GM12878 (cell line): ENCODE measurements around the gene EPB41L2. TPM values are rescaled to one million over a fixed set of nuclear protein-coding genes. Genes with fewer than 3 reads are reported as not detected.

Experiments
- ATAC-seq: fragments of 200-7000 bp; cut with Tn5 transposase; 3 replicates; pipeline ENCODE4 v1.9.1; 2020; ENCODE audit warnings: mild to moderate bottlenecking, moderate library complexity
- BruUV-seq: library from RNA; stranded (reverse); fragments of 400-500 nt; replicated peaks from 2 replicates; lab custom pipeline; 2021; lab: Mats Ljungman, UMichigan
- CTCF ChIA-PET: fragments of 300-600 bp; sonication (Branson Sonifier 250); formaldehyde crosslinking; extraction: SDS; loops from one replicate; lab custom pipeline; 2021; ENCODE audit warnings: inconsistent platforms; lab: Yijun Ruan, JAX
- POLR2A ChIA-PET: fragments of 350-600 bp; formaldehyde crosslinking; extraction: SDS; loops from one replicate; lab custom pipeline; 2021; ENCODE audit warnings: inconsistent platforms; lab: Charles Lee
- RAD21 ChIA-PET: fragments of 300-600 bp; sonication (Branson Sonifier 250); formaldehyde crosslinking; loops from one replicate; lab custom pipeline; 2023; ENCODE audit warnings: antibody characterized with exemption; ENCODE audit not compliant: unreplicated experiment; lab: Charles Lee
- SMC1A ChIA-PET: fragments of 300-600 bp; sonication (Branson Sonifier 250); formaldehyde crosslinking; loops from one replicate; lab custom pipeline; 2023; ENCODE audit not compliant: unreplicated experiment, uncharacterized antibody; lab: Charles Lee
- DNase-seq: peaks from one replicate; pipeline ENCODE4 v3.0.0-alpha.2; 2011; ENCODE audit warnings: low read depth, low spot score
- FAIRE-seq: peaks from 3 replicates; lab custom pipeline; 2011; peaks lifted over from hg19 to GRCh38; lab: Jason Lieb, UNC
- H2AFZ ChIP-seq: 2 replicates; pipeline ENCODE4 v1.6.0; 2011; ENCODE audit warnings: low read depth, low read length, control low read depth; ENCODE audit not compliant: control insufficient read depth
- H3K27ac ChIP-seq: 2 replicates; pipeline ENCODE4 v1.5.1; 2011; ENCODE audit warnings: control low read depth; ENCODE audit not compliant: control insufficient read depth, insufficient read depth
- H3K27me3 ChIP-seq, 2 experiments: replicated peaks in 1 of 2; 2 replicates each; pipeline versions ENCODE4 v1.6.0 to v1.6.1; 2011; ENCODE audit warnings: low read length in 1 of 2; ENCODE audit not compliant: control insufficient read depth in 2 of 2, insufficient read depth in 2 of 2
- H3K36me3 ChIP-seq, 2 experiments: 2 replicates each; pipeline ENCODE4 v1.5.1; 2011; ENCODE audit warnings: low read length in 1 of 2; ENCODE audit not compliant: control insufficient read depth in 2 of 2, insufficient read depth in 2 of 2
- H3K4me1 ChIP-seq: 2 replicates; pipeline ENCODE4 v1.6.1; 2011; ENCODE audit warnings: mild to moderate bottlenecking, low read length, moderate library complexity, mixed read lengths; ENCODE audit not compliant: control insufficient read depth, insufficient read depth
- H3K4me2 ChIP-seq: 2 replicates; pipeline ENCODE4 v1.6.0; 2011; ENCODE audit warnings: control low read depth; ENCODE audit not compliant: control insufficient read depth, insufficient read depth
- H3K4me3 ChIP-seq: fragments of 200-600 bp; sonication (generic); 2 replicates; pipeline ENCODE4 v1.5.1; 2016
- H3K79me2 ChIP-seq: 2 replicates; pipeline ENCODE4 v1.6.0; 2011; ENCODE audit warnings: low read length; ENCODE audit not compliant: control insufficient read depth, insufficient read depth
- H3K9ac ChIP-seq: 2 replicates; pipeline ENCODE4 v1.8.0; 2011; ENCODE audit warnings: low read length, control low read depth, mixed read lengths; ENCODE audit not compliant: control insufficient read depth, insufficient read depth
- H3K9me3 ChIP-seq: replicated peaks from 3 replicates; pipeline ENCODE4 v1.5.1; 2011; ENCODE audit warnings: mild to moderate bottlenecking, low read length; ENCODE audit not compliant: control insufficient read depth, insufficient read depth
- H4K20me1 ChIP-seq: 2 replicates; pipeline ENCODE4 v1.6.0; 2011; ENCODE audit not compliant: control insufficient read depth, insufficient read depth
- ASH2L ChIP-seq: fragments of 300-600, 200-600 bp; sonication (generic); IDR thresholded peaks from 2 replicates; pipeline ENCODE4 v1.6.1; 2017; ENCODE audit warnings: low read depth, mild to moderate bottlenecking, borderline replicate concordance
- FOS ChIP-seq: IDR thresholded peaks from 3 replicates; pipeline ENCODE4 v1.6.1; 2011; ENCODE audit warnings: borderline replicate concordance; ENCODE audit not compliant: insufficient read length; ENCODE audit errors: extremely low read depth
- MEF2A ChIP-seq: IDR thresholded peaks from 2 replicates; pipeline ENCODE4 v1.6.1; 2011; ENCODE audit warnings: low read depth, mild to moderate bottlenecking, low read length, moderate library complexity; ENCODE audit not compliant: insufficient read depth
- MXI1 ChIP-seq: fragments of 150-350 bp; IDR thresholded peaks from 2 replicates; pipeline ENCODE4 v1.6.1; 2011; ENCODE audit warnings: low read depth, mild to moderate bottlenecking, inconsistent platforms, low read length, improper control_type of control experiment
- NFXL1 ChIP-seq: fragments of 450-650 bp; IDR thresholded peaks from 2 replicates; pipeline ENCODE4 v1.6.1; 2017; ENCODE audit warnings: antibody characterized with exemption, mild to moderate bottlenecking, borderline replicate concordance
- NR2C1 ChIP-seq: fragments of 450-650 bp; IDR thresholded peaks from 2 replicates; pipeline ENCODE4 v1.6.1; 2017; ENCODE audit warnings: antibody characterized with exemption, mild to moderate bottlenecking, moderate library complexity
- PRDM15 ChIP-seq: fragments of 450-650 bp; formaldehyde crosslinking; IDR thresholded peaks from 2 replicates; pipeline ENCODE4 v1.4.0; 2020; ENCODE audit warnings: mild to moderate bottlenecking, moderate library complexity
- RBBP5 ChIP-seq: fragments of 200-600 bp; sonication (generic); conservative IDR thresholded peaks from 2 replicates; pipeline ENCODE4 v1.6.1; 2016
- SMAD1 ChIP-seq: fragments of 450-650 bp; IDR thresholded peaks from 2 replicates; pipeline ENCODE4 v1.6.1; 2018; ENCODE audit warnings: mild to moderate bottlenecking, low read depth; ENCODE audit not compliant: partially characterized antibody
- YBX1 ChIP-seq: fragments of 450-650 bp; IDR thresholded peaks from 2 replicates; pipeline ENCODE4 v1.6.1; 2016; ENCODE audit warnings: antibody characterized with exemption
- WGBS: methylation state at CpG from one replicate; pipeline ENCODE4 v1.1.6; 2016; ENCODE audit warnings: low lambda C conversion rate; ENCODE audit not compliant: insufficient replicate concordance, insufficient coverage; ENCODE audit errors: missing lambda C conversion rate; 5-methylcytosine and 5-hydroxymethylcytosine counted together
- in situ Hi-C: fragments of 300-500 bp; cut with MboI; formaldehyde crosslinking; loops from 9 replicates; pipeline ENCODE4 v1.14.3; 2018; ENCODE audit warnings: mixed read lengths
- intact Hi-C: fragments of 100-400 bp; cut with micrococcal nuclease; formaldehyde crosslinking; loops from one replicate; pipeline ENCODE4 v1.14.2; 2022; ENCODE audit not compliant: unreplicated experiment
- polyA plus RNA-seq, 11 experiments: library from polyadenylated mRNA; depleted of rRNA in 4 of 11; unstranded in 6 of 11; stranded (reverse) in 5 of 11; fragments of >200 nt; fragmentation: Nextera tagmentation in 4 of 11; fragmentation: Illumina TruSeq in 1 of 11; extraction: Ambion mirVana in 4 of 11; extraction: Trizol in 1 of 11; gene quantifications; 1 replicate in 1 of 11; 2 replicates in 10 of 11; pipeline versions ENCODE4 v1.2.1 to v1.2.3, GENCODE V29; 2011 to 2016; ENCODE audit warnings: inconsistent platforms in 2 of 11, missing spikeins in 2 of 11, low read depth in 1 of 11
- total RNA-seq, 4 experiments: library from RNA; depleted of rRNA in 3 of 4; stranded (reverse); fragments of >200 nt in 3 of 4; fragmentation: Illumina TruSeq in 1 of 4; extraction: Trizol in 1 of 4; gene quantifications; 2 replicates each; pipeline versions ENCODE4 v1.2.1 to v1.2.3, GENCODE V29; 2013 to 2021
- TF ChIP-seq, protein P1 (sequence below): fragments of 450-650 bp; IDR thresholded peaks from 2 replicates; pipeline ENCODE4 v1.6.1; 2018; ENCODE audit warnings: borderline replicate concordance, mild to moderate bottlenecking; ENCODE audit not compliant: partially characterized antibody
- TF ChIP-seq, protein P2 (sequence below): fragments of 450-650 bp; IDR thresholded peaks from 2 replicates; pipeline ENCODE4 v1.6.1; 2014; ENCODE audit warnings: mild to moderate bottlenecking

The EPB41L2 gene
- total and polyA plus RNA-seq, 10 of the 15 experiments (the other 5 are each of a cell fraction or from before 2014, with no cell fraction given), result 7.4 to 41.6 (median 19.0) TPM

GRCh38 chr6:130834482-130835251 is 228.4 kb downstream of the EPB41L2 start:
- no peak overlapping the region for H3K4me3 ChIP-seq
- H3K27me3 ChIP-seq, result no peaks in the 10 kb centered on the region
- no peak overlapping the region for H2AFZ ChIP-seq
- H3K79me2 ChIP-seq, result no peaks in the 10 kb centered on the region
- no peak overlapping the region for H3K9ac ChIP-seq
- no peaks in the 10 kb centered on the region for H3K36me3 ChIP-seq
- 94% methylated on average over 5 of the region's 5 CpGs for WGBS
- ChIA-PET SMC1A (interaction anchor here (1.0 to 1.7 kb wide), 2 partner anchors 8 to 518 kb away, joined by 3 to 4 read pairs; no protein-coding TSS in a partner anchor), POLR2A (no interaction called here), CTCF (interaction anchor here (0.6 to 1.4 kb wide), 7 partner anchors 8 to 137 kb away, joined by 3 to 6 read pairs (median 3); no protein-coding TSS in a partner anchor), RAD21 (interaction anchor here (0.6 kb wide), 1 partner anchor 140 kb away, joined by 3 read pairs; no protein-coding TSS in a partner anchor)
- H3K9me3 ChIP-seq, result no peaks in the 10 kb centered on the region
- intact Hi-C loops, result no loop called here
- no peak overlapping the region for H3K4me2 ChIP-seq
- BruUV-seq, result no TSS peak
- DNase-seq, result no peak
- no peak overlapping the region for H3K27ac ChIP-seq
- H3K4me1 ChIP-seq, result no peaks in the 10 kb centered on the region
- in situ Hi-C loops, result no loop called here
- no peaks in the 10 kb centered on the region for H4K20me1 ChIP-seq
- TF ChIP-seq NR2C1 (no peak), MXI1 (no peak), ASH2L (no peak), RBBP5 (no peak), FOS (no peak), YBX1 (no peak), NFXL1 (no peak), PRDM15 (CRISPR knock-in tag) (no peak), SMAD1 (no peak), MEF2A (no peak)
- TF ChIP-seq, protein P1, sequence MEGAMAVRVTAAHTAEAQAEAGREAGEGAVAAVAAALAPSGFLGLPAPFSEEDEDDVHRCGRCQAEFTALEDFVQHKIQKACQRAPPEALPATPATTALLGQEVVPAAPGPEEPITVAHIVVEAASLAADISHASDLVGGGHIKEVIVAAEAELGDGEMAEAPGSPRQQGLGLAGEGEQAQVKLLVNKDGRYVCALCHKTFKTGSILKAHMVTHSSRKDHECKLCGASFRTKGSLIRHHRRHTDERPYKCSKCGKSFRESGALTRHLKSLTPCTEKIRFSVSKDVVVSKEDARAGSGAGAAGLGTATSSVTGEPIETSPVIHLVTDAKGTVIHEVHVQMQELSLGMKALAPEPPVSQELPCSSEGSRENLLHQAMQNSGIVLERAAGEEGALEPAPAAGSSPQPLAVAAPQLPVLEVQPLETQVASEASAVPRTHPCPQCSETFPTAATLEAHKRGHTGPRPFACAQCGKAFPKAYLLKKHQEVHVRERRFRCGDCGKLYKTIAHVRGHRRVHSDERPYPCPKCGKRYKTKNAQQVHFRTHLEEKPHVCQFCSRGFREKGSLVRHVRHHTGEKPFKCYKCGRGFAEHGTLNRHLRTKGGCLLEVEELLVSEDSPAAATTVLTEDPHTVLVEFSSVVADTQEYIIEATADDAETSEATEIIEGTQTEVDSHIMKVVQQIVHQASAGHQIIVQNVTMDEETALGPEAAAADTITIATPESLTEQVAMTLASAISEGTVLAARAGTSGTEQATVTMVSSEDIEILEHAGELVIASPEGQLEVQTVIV, result no peak
- TF ChIP-seq, protein P2, sequence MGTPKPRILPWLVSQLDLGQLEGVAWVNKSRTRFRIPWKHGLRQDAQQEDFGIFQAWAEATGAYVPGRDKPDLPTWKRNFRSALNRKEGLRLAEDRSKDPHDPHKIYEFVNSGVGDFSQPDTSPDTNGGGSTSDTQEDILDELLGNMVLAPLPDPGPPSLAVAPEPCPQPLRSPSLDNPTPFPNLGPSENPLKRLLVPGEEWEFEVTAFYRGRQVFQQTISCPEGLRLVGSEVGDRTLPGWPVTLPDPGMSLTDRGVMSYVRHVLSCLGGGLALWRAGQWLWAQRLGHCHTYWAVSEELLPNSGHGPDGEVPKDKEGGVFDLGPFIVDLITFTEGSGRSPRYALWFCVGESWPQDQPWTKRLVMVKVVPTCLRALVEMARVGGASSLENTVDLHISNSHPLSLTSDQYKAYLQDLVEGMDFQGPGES, result no peak
- no peak for FAIRE-seq
- no peak for ATAC-seq
